Choroid plexus epithelial cell (primary cell): ENCODE measurements around the gene COX7A2.

ENCODE experiments used
- DNase-seq: peaks from one replicate; pipeline ENCODE4 v3.0.0-alpha.2; 2010; ENCODE audit warnings: low read depth
- H3K4me3 ChIP-seq: 2 replicates; pipeline ENCODE4 v1.5.1; 2011; ENCODE audit warnings: low read depth, mild to moderate bottlenecking, control low read depth, low read length, moderate library complexity
- CTCF ChIP-seq: conservative IDR thresholded peaks from 2 replicates; pipeline ENCODE4 v1.5.1; 2011; ENCODE audit warnings: low read depth, mild to moderate bottlenecking, control low read depth, inconsistent platforms, low read length, moderate library complexity

Gene COX7A2

GRCh38 chr6:75201901-75202672 lies 41.5 kb downstream of the COX7A2 start:
- peak; percentile 55 for DNase-seq
- peak; percentile 30 for TF ChIP-seq CTCF
- H3K4me3 ChIP-seq, result peak overlapping the region; percentile 60

- no peak overlapping the region for H3K4me3 ChIP-seq
- no peak for TF ChIP-seq CTCF
- no peak for DNase-seq
Measured at GRCh38 chr6:75201021-75201420, 42.6 kb downstream of the COX7A2 start.

- no peak overlapping the region for H3K4me3 ChIP-seq
- no peak for TF ChIP-seq CTCF
Measured at GRCh38 chr6:75199889-75200288, 43.7 kb downstream of the COX7A2 start.

GRCh38 chr6:75196081-75196687 lies 47.4 kb downstream of the COX7A2 start:
- no peak overlapping the region for H3K4me3 ChIP-seq
- DNase-seq, result peak; percentile 52
- no peak for TF ChIP-seq CTCF

More at GRCh38 chr6:75199889-75200288, 43.7 kb downstream of the COX7A2 start:
- DNase-seq, result no peak

GRCh38 chr6:75188221-75188925 lies 55.2 kb downstream of the COX7A2 start:
- DNase-seq, result no peak
- TF ChIP-seq CTCF, result no peak

More at GRCh38 chr6:75188221-75188925, 55.2 kb downstream of the COX7A2 start:
- H3K4me3 ChIP-seq, result no peak overlapping the region
